Parietal lobe (tissue), 1 donor: ENCODE results near the gene HMBS. TPM values are rescaled to one million over a fixed set of nuclear protein-coding genes. Genes with fewer than 3 reads are reported as not detected.

Experiments
- total RNA-seq: library from RNA; depleted of rRNA; stranded (reverse); fragments of >200 nt; gene quantifications from one replicate; pipeline ENCODE4 v1.2.3, GENCODE V29; 2014

Gene HMBS
- 8.1 TPM for total RNA-seq

GRCh38 chr11:119084663-119085436, at the start of gene HMBS:
Gene HMBS (plus strand): TSS chr11:119084881. CDS start chr11:119085034, 153 bp downstream.

GRCh38 chr11:119057000-119057769, 27.5 kb upstream of the HMBS start, which contains the start of gene HYOU1:
Gene HYOU1 (minus strand): TSS chr11:119057205. CDS start chr11:119056160, 1,045 bp downstream.

GRCh38 chr11:119067371-119068222, 17.1 kb upstream of the HMBS start, which contains the start of gene VPS11:
Gene VPS11 (plus strand): TSS chr11:119067818. CDS start chr11:119067824, 6 bp downstream.

GRCh38 chr11:119101759-119102423, 17.2 kb downstream of the HMBS start, which contains the start of gene DPAGT1:
Gene DPAGT1 (minus strand): TSS chr11:119101853. CDS start chr11:119101655, 198 bp downstream.

GRCh38 chr11:119106564-119107537, 22.2 kb downstream of the HMBS start, which contains the start of gene C2CD2L:
Gene C2CD2L (plus strand): TSS chr11:119107344. CDS start chr11:119107742, 398 bp downstream.

GRCh38 chr11:119121008-119121810, 36.5 kb downstream of the HMBS start, which contains the start of gene HINFP:
Gene HINFP (plus strand): TSS chr11:119121580. CDS start chr11:119126945, 5,365 bp downstream.

Other genes with a start within 250 kb of the HMBS start
- not detected for gene CXCR5, start 201.0 kb upstream of the HMBS start, total RNA-seq
- gene BCL9L, start 159.0 kb upstream of the HMBS start, total RNA-seq: 20.7 TPM
- gene UPK2, start 128.6 kb upstream of the HMBS start, total RNA-seq: not detected
- gene FOXR1, start 113.1 kb upstream of the HMBS start, total RNA-seq: not detected
- 82.9 TPM for gene CENATAC, start 86.7 kb upstream of the HMBS start, total RNA-seq
- 1,127 TPM for gene RPS25, start 66.5 kb upstream of the HMBS start, total RNA-seq
- 76.1 TPM for gene TRAPPC4, start 66.1 kb upstream of the HMBS start, total RNA-seq
- gene SLC37A4, start 54.0 kb upstream of the HMBS start, total RNA-seq: 15.0 TPM
- gene HYOU1, start 27.7 kb upstream of the HMBS start, total RNA-seq: 40.1 TPM
- gene VPS11, start 17.1 kb upstream of the HMBS start, total RNA-seq: 35.1 TPM
- 11.6 TPM for gene DPAGT1, start 17.0 kb downstream of the HMBS start, total RNA-seq
- gene C2CD2L, start 22.5 kb downstream of the HMBS start, total RNA-seq: 12.2 TPM
- 41.9 TPM for gene HINFP, start 36.7 kb downstream of the HMBS start, total RNA-seq
- gene ABCG4, start 64.2 kb downstream of the HMBS start, total RNA-seq: 4.1 TPM
- 2.8 TPM for gene NLRX1, start 83.8 kb downstream of the HMBS start, total RNA-seq
- gene NHERF4, start 100.6 kb downstream of the HMBS start, total RNA-seq: not detected
- 25.0 TPM for gene CBL, start 121.5 kb downstream of the HMBS start, total RNA-seq
- 12.8 TPM for gene MCAM, start 232.2 kb downstream of the HMBS start, total RNA-seq
- gene RNF26, start 249.6 kb downstream of the HMBS start, total RNA-seq: 2.5 TPM